IMR-90 (cell line): ENCODE measurements around the gene VGLL2. TPM values are rescaled to one million over a fixed set of nuclear protein-coding genes. Genes with fewer than 3 reads are reported as not detected.

ENCODE experiments used
- ATAC-seq: fragments of 200-7000 bp; cut with Tn5 transposase; 2 replicates; pipeline ENCODE4 v1.9.1; 2020; ENCODE audit warnings: low read depth, mild to moderate bottlenecking, moderate library complexity
- BruUV-seq: library from RNA; stranded (reverse); fragments of 400-500 nt; replicated peaks from 2 replicates; lab custom pipeline; 2021; lab: Mats Ljungman, UMichigan
- CTCF ChIA-PET: fragments of 300-600 bp; formaldehyde crosslinking; extraction: SDS; loops from one replicate; lab custom pipeline; 2021; ENCODE audit warnings: antibody characterized with exemption; lab: Yijun Ruan, JAX
- POLR2A ChIA-PET: fragments of 300-600 bp; sonication (Branson Sonifier 250); formaldehyde crosslinking; loops from one replicate; lab custom pipeline; 2022; ENCODE audit warnings: antibody characterized with exemption; ENCODE audit not compliant: unreplicated experiment; lab: Charles Lee
- DNase-seq: peaks from one replicate; pipeline ENCODE4 v3.0.0; 2013
- H2AFZ ChIP-seq: replicated peaks from 2 replicates; pipeline ENCODE3; 2013; ENCODE audit warnings: low read length, mild to moderate bottlenecking; ENCODE audit not compliant: poor library complexity
- H2AK5ac ChIP-seq: 2 replicates; pipeline ENCODE4 v1.6.1; 2013; ENCODE audit warnings: low read depth, low read length, inconsistent platforms
- H2AK9ac ChIP-seq: replicated peaks from 2 replicates; pipeline ENCODE3; 2013; ENCODE audit warnings: mild to moderate bottlenecking, low read depth, low read length, moderate library complexity; ENCODE audit not compliant: poor library complexity
- H2BK120ac ChIP-seq: 2 replicates; pipeline ENCODE4 v1.6.1; 2013; ENCODE audit warnings: low read depth, low read length, inconsistent platforms
- H2BK15ac ChIP-seq: 3 replicates; pipeline ENCODE4 v1.6.1; 2013; ENCODE audit warnings: low read depth, low read length, inconsistent platforms
- H2BK20ac ChIP-seq: 2 replicates; pipeline ENCODE4 v1.6.1; 2013; ENCODE audit warnings: low read depth, mild to moderate bottlenecking, inconsistent platforms, low read length, moderate library complexity
- H2BK5ac ChIP-seq: 2 replicates; pipeline ENCODE4 v1.6.1; 2013; ENCODE audit warnings: mild to moderate bottlenecking, low read depth, low read length, inconsistent platforms; ENCODE audit not compliant: poor library complexity, severe bottlenecking
- H3K14ac ChIP-seq: replicated peaks from 2 replicates; pipeline ENCODE4 v1.6.1; 2013; ENCODE audit warnings: low read depth, low read length, inconsistent platforms
- H3K18ac ChIP-seq: 2 replicates; pipeline ENCODE4 v1.6.1; 2013; ENCODE audit warnings: low read depth, low read length, control low read depth
- H3K23ac ChIP-seq: 2 replicates; pipeline ENCODE4 v1.6.1; 2013; ENCODE audit warnings: low read depth, low read length, inconsistent platforms
- H3K27ac ChIP-seq: 2 replicates; pipeline ENCODE4 v1.5.1; 2013; ENCODE audit warnings: mild to moderate bottlenecking, control low read depth, low read length; ENCODE audit not compliant: insufficient read depth
- H3K27me3 ChIP-seq: 2 replicates; pipeline ENCODE4 v1.6.1; 2013; ENCODE audit warnings: low read length; ENCODE audit not compliant: control insufficient read depth, insufficient read depth
- H3K36me3 ChIP-seq: 2 replicates; pipeline ENCODE4 v1.6.1; 2013; ENCODE audit warnings: low read length, mixed read lengths; ENCODE audit not compliant: control insufficient read depth, insufficient read depth
- H3K4ac ChIP-seq: 2 replicates; pipeline ENCODE4 v1.6.1; 2013; ENCODE audit warnings: low read depth, low read length, inconsistent platforms
- H3K4me1 ChIP-seq: 2 replicates; pipeline ENCODE4 v1.6.1; 2013; ENCODE audit warnings: low read length, mixed read lengths; ENCODE audit not compliant: control insufficient read depth, insufficient read depth
- H3K4me2 ChIP-seq: 2 replicates; pipeline ENCODE4 v1.6.1; 2013; ENCODE audit warnings: low read depth, mild to moderate bottlenecking, control low read depth, low read length, moderate library complexity
- H3K4me3 ChIP-seq: 2 replicates; pipeline ENCODE4 v1.5.1; 2013; ENCODE audit warnings: low read depth, mild to moderate bottlenecking, control low read depth, low read length, moderate library complexity; ENCODE audit not compliant: insufficient read depth
- H3K56ac ChIP-seq: 2 replicates; pipeline ENCODE4 v1.6.1; 2013; ENCODE audit warnings: low read length, inconsistent platforms; ENCODE audit not compliant: insufficient read depth; ENCODE audit errors: extremely low read depth
- H3K79me1 ChIP-seq, 2 experiments: 2 replicates each; pipeline ENCODE4 v1.6.1; 2013; ENCODE audit warnings: low read length in 2 of 2, inconsistent platforms in 1 of 2, low read depth in 1 of 2
- H3K9ac ChIP-seq: 2 replicates; pipeline ENCODE4 v1.6.1; 2013; ENCODE audit warnings: low read depth, low read length, control low read depth
- H3K9me1 ChIP-seq: 2 replicates; pipeline ENCODE4 v1.6.1; 2013; ENCODE audit warnings: low read length, inconsistent platforms; ENCODE audit not compliant: insufficient read depth
- H3K9me3 ChIP-seq: 2 replicates; pipeline ENCODE4 v1.6.1; 2013; ENCODE audit warnings: low read length; ENCODE audit not compliant: control insufficient read depth, insufficient read depth
- H4K20me1 ChIP-seq: 2 replicates; pipeline ENCODE4 v1.6.1; 2013; ENCODE audit warnings: low read length, inconsistent platforms; ENCODE audit not compliant: insufficient read depth
- H4K5ac ChIP-seq: 2 replicates; pipeline ENCODE4 v1.6.1; 2013; ENCODE audit warnings: mild to moderate bottlenecking, low read depth, low read length, control low read depth
- H4K8ac ChIP-seq, 2 experiments: 2 replicates each; pipeline ENCODE4 v1.6.1; 2013; ENCODE audit warnings: low read depth in 2 of 2, low read length in 2 of 2, control low read depth in 1 of 2, inconsistent platforms in 1 of 2
- H4K91ac ChIP-seq: 2 replicates; pipeline ENCODE4 v1.6.1; 2013; ENCODE audit warnings: low read depth, low read length, inconsistent platforms; ENCODE audit not compliant: insufficient read depth
- BHLHE40 ChIP-seq: fragments of 150-350 bp; IDR thresholded peaks from 2 replicates; pipeline ENCODE4 v1.6.1; 2016; ENCODE audit warnings: mild to moderate bottlenecking, low read depth, low read length
- CEBPB ChIP-seq: IDR thresholded peaks from 2 replicates; pipeline ENCODE4 v1.6.1; 2012; ENCODE audit warnings: low read depth, low read length, improper control_type of control experiment
- CHD1 ChIP-seq: IDR thresholded peaks from 2 replicates; pipeline ENCODE4 v1.6.1; 2012; ENCODE audit warnings: low read depth, low read length, improper control_type of control experiment
- FOS ChIP-seq: fragments of 150-350 bp; IDR thresholded peaks from 2 replicates; pipeline ENCODE4 v1.6.1; 2016; ENCODE audit warnings: low read depth, low read length
- MAFK ChIP-seq: IDR thresholded peaks from 2 replicates; pipeline ENCODE4 v1.6.1; 2012; ENCODE audit warnings: low read depth, low read length, improper control_type of control experiment
- MAZ ChIP-seq: IDR thresholded peaks from 2 replicates; pipeline ENCODE4 v1.6.1; 2012; ENCODE audit warnings: low read depth, mild to moderate bottlenecking, low read length, improper control_type of control experiment, moderate library complexity, borderline replicate concordance
- MXI1 ChIP-seq: IDR thresholded peaks from 2 replicates; pipeline ENCODE4 v1.6.1; 2012; ENCODE audit warnings: low read depth, mild to moderate bottlenecking, low read length, moderate library complexity, borderline replicate concordance
- NFE2L2 ChIP-seq: fragments of 150-350 bp; IDR thresholded peaks from 2 replicates; pipeline ENCODE4 v1.6.1; 2016; ENCODE audit warnings: low read depth, mild to moderate bottlenecking, low read length
- POLR2A ChIP-seq: IDR thresholded peaks from 2 replicates; pipeline ENCODE4 v1.6.1; 2012; ENCODE audit warnings: mild to moderate bottlenecking, low read depth, low read length
- RAD21 ChIP-seq: IDR thresholded peaks from 2 replicates; pipeline ENCODE4 v1.6.1; 2012; ENCODE audit warnings: low read length, improper control_type of control experiment
- RCOR1 ChIP-seq: IDR thresholded peaks from 2 replicates; pipeline ENCODE4 v1.6.1; 2012; ENCODE audit warnings: mild to moderate bottlenecking, low read length, improper control_type of control experiment; ENCODE audit not compliant: insufficient replicate concordance
- RFX5 ChIP-seq: IDR thresholded peaks from 2 replicates; pipeline ENCODE4 v1.8.0; 2012; ENCODE audit warnings: low read depth, mild to moderate bottlenecking, low read length, moderate library complexity
- SMC3 ChIP-seq: fragments of 150-350 bp; IDR thresholded peaks from 2 replicates; pipeline ENCODE4 v1.6.1; 2016; ENCODE audit warnings: low read depth, mild to moderate bottlenecking, antibody characterized with exemption, low read length, moderate library complexity
- WGBS, 2 experiments: methylation state at CpG; one replicate each; pipeline versions ENCODE4 v1.1.5 to v1.1.7; 2013; ENCODE audit warnings: missing lambda C conversion rate in 2 of 2; ENCODE audit not compliant: insufficient read length in 1 of 2; ENCODE audit errors: extremely low coverage in 2 of 2; 5-methylcytosine and 5-hydroxymethylcytosine counted together
- dilution Hi-C: fragments of 300-500 bp; cut with HindIII; formaldehyde crosslinking; loops from one replicate; pipeline ENCODE4 v1.14.3; 2018; ENCODE audit warnings: low sequenced_read_pairs; ENCODE audit not compliant: unreplicated experiment
- in situ Hi-C: fragments of 300-500 bp; cut with MboI; formaldehyde crosslinking; loops from 3 replicates; pipeline ENCODE4 v1.14.3; 2019; ENCODE audit warnings: low sequenced_read_pairs, inconsistent platforms, mixed read lengths
- intact Hi-C: fragments of 100-400 bp; cut with micrococcal nuclease; formaldehyde crosslinking; loops from 2 replicates; pipeline ENCODE4 v1.10.0; 2022
- polyA plus RNA-seq, 3 experiments: library from polyadenylated mRNA; depleted of rRNA; stranded (reverse); fragments of >200 nt; gene quantifications; 2 replicates each; pipeline ENCODE4 v1.2.3, GENCODE V29; 2012; ENCODE audit warnings: low replicate concordance in 1 of 3
- total RNA-seq: library from RNA; depleted of rRNA; stranded (reverse); fragments of >200 nt; gene quantifications from 2 replicates; pipeline ENCODE4 v1.2.3, GENCODE V29; 2012
- TF ChIP-seq, protein P1 (sequence below): fragments of 150-350 bp; IDR thresholded peaks from 2 replicates; pipeline ENCODE4 v1.6.1; 2017; ENCODE audit warnings: mild to moderate bottlenecking, antibody characterized with exemption, low read length, low read depth
- TF ChIP-seq, protein P2 (sequence below): conservative IDR thresholded peaks from 2 replicates; pipeline ENCODE4 v1.5.1; 2012; ENCODE audit warnings: mild to moderate bottlenecking, low read depth, low read length, improper control_type of control experiment
- TF ChIP-seq, protein P3 (sequence below): fragments of 150-350 bp; IDR thresholded peaks from 2 replicates; pipeline ENCODE4 v1.6.1; 2016; ENCODE audit warnings: low read depth, mild to moderate bottlenecking, low read length, moderate library complexity, borderline replicate concordance

The VGLL2 gene
- total and polyA plus RNA-seq, 2 of the 4 experiments (the other 2 are of a cell fraction): not detected

GRCh38 chr6:117228202-117228601, 37.2 kb upstream of the VGLL2 start:
- no peak overlapping the region for H3K9ac ChIP-seq
- TF ChIP-seq SMC3 (no peak), CEBPB (no peak), MAZ (no peak), MXI1 (no peak), NFE2L2 (no peak), BHLHE40 (no peak), POLR2A (no peak), RCOR1 (no peak), RAD21 (no peak), CHD1 (no peak), RFX5 (no peak), MAFK (no peak), FOS (no peak)
- TF ChIP-seq, protein P1, sequence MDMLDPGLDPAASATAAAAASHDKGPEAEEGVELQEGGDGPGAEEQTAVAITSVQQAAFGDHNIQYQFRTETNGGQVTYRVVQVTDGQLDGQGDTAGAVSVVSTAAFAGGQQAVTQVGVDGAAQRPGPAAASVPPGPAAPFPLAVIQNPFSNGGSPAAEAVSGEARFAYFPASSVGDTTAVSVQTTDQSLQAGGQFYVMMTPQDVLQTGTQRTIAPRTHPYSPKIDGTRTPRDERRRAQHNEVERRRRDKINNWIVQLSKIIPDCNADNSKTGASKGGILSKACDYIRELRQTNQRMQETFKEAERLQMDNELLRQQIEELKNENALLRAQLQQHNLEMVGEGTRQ: no peak
- TF ChIP-seq, protein P2, sequence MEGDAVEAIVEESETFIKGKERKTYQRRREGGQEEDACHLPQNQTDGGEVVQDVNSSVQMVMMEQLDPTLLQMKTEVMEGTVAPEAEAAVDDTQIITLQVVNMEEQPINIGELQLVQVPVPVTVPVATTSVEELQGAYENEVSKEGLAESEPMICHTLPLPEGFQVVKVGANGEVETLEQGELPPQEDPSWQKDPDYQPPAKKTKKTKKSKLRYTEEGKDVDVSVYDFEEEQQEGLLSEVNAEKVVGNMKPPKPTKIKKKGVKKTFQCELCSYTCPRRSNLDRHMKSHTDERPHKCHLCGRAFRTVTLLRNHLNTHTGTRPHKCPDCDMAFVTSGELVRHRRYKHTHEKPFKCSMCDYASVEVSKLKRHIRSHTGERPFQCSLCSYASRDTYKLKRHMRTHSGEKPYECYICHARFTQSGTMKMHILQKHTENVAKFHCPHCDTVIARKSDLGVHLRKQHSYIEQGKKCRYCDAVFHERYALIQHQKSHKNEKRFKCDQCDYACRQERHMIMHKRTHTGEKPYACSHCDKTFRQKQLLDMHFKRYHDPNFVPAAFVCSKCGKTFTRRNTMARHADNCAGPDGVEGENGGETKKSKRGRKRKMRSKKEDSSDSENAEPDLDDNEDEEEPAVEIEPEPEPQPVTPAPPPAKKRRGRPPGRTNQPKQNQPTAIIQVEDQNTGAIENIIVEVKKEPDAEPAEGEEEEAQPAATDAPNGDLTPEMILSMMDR: no peak
- TF ChIP-seq, protein P3, sequence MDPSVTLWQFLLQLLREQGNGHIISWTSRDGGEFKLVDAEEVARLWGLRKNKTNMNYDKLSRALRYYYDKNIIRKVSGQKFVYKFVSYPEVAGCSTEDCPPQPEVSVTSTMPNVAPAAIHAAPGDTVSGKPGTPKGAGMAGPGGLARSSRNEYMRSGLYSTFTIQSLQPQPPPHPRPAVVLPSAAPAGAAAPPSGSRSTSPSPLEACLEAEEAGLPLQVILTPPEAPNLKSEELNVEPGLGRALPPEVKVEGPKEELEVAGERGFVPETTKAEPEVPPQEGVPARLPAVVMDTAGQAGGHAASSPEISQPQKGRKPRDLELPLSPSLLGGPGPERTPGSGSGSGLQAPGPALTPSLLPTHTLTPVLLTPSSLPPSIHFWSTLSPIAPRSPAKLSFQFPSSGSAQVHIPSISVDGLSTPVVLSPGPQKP: no peak
- intact Hi-C loops (no loop called here), dilution Hi-C loops (no loop called here), in situ Hi-C loops (no loop called here)
- H3K9me1 ChIP-seq: no peaks in the 10 kb centered on the region
- ChIA-PET POLR2A (no interaction called here), CTCF (interaction anchor here (0.9 kb wide), 1 partner anchor 8 kb away, joined by 3 read pairs; no protein-coding TSS in a partner anchor)
- H2AK5ac ChIP-seq: no peak overlapping the region
- no peak overlapping the region for H3K14ac ChIP-seq
- H3K18ac ChIP-seq: no peak overlapping the region
- H3K36me3 ChIP-seq: no peaks in the 10 kb centered on the region
- H2BK120ac ChIP-seq: no peak overlapping the region
- H3K4me1 ChIP-seq: no peaks in the 10 kb centered on the region
- no peaks in the 10 kb centered on the region; the same call in 1 of the 2 replicates for H3K9me3 ChIP-seq
- H2AK9ac ChIP-seq: no peak overlapping the region
- no peak overlapping the region for H2BK15ac ChIP-seq
- H4K20me1 ChIP-seq: no peaks in the 10 kb centered on the region
- no TSS peak for BruUV-seq
- no peak overlapping the region for H4K8ac ChIP-seq
- no peak overlapping the region for H3K4me2 ChIP-seq
- no CpG with 5 or more reads among the region's 1 CpG for WGBS, 2 experiments
- H2BK5ac ChIP-seq: no peak overlapping the region
- H3K4ac ChIP-seq: no peak overlapping the region
- H4K5ac ChIP-seq: no peak overlapping the region
- no peak overlapping the region for H3K27ac ChIP-seq
- no peak overlapping the region for H2AFZ ChIP-seq
- H3K23ac ChIP-seq: no peak overlapping the region
- H2BK20ac ChIP-seq: no peak overlapping the region
- DNase-seq (no peak), ATAC-seq (no peak)
- no peak overlapping the region for H4K91ac ChIP-seq
- no peaks in the 10 kb centered on the region for H3K27me3 ChIP-seq
- no peak overlapping the region for H3K56ac ChIP-seq
- H3K79me1 ChIP-seq: no peaks in the 10 kb centered on the region
- no peak overlapping the region for H3K4me3 ChIP-seq
